RWPE1 (cell line): ENCODE data around the gene RNFT2.

Experiments used
- CTCF ChIA-PET: fragments of 350-600 bp; sonication (Branson Sonifier 250); formaldehyde crosslinking; extraction: SDS; loops from one replicate; lab custom pipeline; 2021; lab: Yijun Ruan, JAX
- POLR2A ChIA-PET: fragments of 400-600 bp; formaldehyde crosslinking; extraction: SDS; loops from one replicate; lab custom pipeline; 2020; ENCODE audit warnings: antibody characterized with exemption; ENCODE audit not compliant: low non-redundant PET; lab: Yijun Ruan, JAX
- DNase-seq: peaks from one replicate; pipeline ENCODE4 v3.0.0; 2012; ENCODE audit warnings: low spot score
- H3K27ac ChIP-seq: fragments of 450-650 bp; 2 replicates; pipeline ENCODE4 v1.5.1; 2017
- CTCF ChIP-seq: fragments of 450-650 bp; conservative IDR thresholded peaks from 2 replicates; pipeline ENCODE4 v1.5.1; 2017; ENCODE audit warnings: low read depth, mild to moderate bottlenecking

RNFT2 gene

GRCh38 chr12:116698116-116698515, 40.0 kb upstream of the RNFT2 start:
- DNase-seq = no peak
- CTCF ChIA-PET = no interaction called here
- no peak for TF ChIP-seq CTCF
- POLR2A ChIA-PET = no interaction called here
- no peak overlapping the region for H3K27ac ChIP-seq

GRCh38 chr12:116698554-116699075, 39.5 kb upstream of the RNFT2 start:
- no peak for TF ChIP-seq CTCF
- H3K27ac ChIP-seq = no peak overlapping the region
- ChIA-PET POLR2A (no interaction called here), CTCF (no interaction called here)
- DNase-seq = no peak

GRCh38 chr12:116700066-116700465, 38.0 kb upstream of the RNFT2 start:
- H3K27ac ChIP-seq = no peak overlapping the region
- ChIA-PET CTCF (interaction anchor here (0.6 to 1.5 kb wide), 2 partner anchors 128 to 256 kb away, joined by 3 read pairs; no protein-coding TSS in a partner anchor), POLR2A (no interaction called here)
- no peak for DNase-seq
- no peak for TF ChIP-seq CTCF

GRCh38 chr12:116701432-116701831, 36.7 kb upstream of the RNFT2 start:
- DNase-seq = no peak
- ChIA-PET CTCF (interaction anchor here (0.5 to 0.7 kb wide), 2 partner anchors 58 to 338 kb away, joined by 4 read pairs; no protein-coding TSS in a partner anchor), POLR2A (no interaction called here)
- no peak overlapping the region for H3K27ac ChIP-seq
- TF ChIP-seq CTCF = no peak

- DNase-seq = peak; percentile 79
These were observed 34.8 kb upstream of the RNFT2 start for GRCh38 chr12:116703214-116703795.

GRCh38 chr12:116707751-116708150, 30.4 kb upstream of the RNFT2 start:
- ChIA-PET POLR2A (no interaction called here), CTCF (no interaction called here)
- no peak for TF ChIP-seq CTCF
- no peak for DNase-seq
- no peak overlapping the region for H3K27ac ChIP-seq

More at GRCh38 chr12:116703214-116703795, 34.8 kb upstream of the RNFT2 start:
- no peak overlapping the region for H3K27ac ChIP-seq
- POLR2A ChIA-PET = no interaction called here
- TF ChIP-seq CTCF = peak; percentile 88
- CTCF ChIA-PET = interaction anchor here (0.5 to 1.0 kb wide), 11 partner anchors 8 to 752 kb away, joined by 3 to 7 read pairs (median 4); no protein-coding TSS in a partner anchor
